ENCODE measurements around the gene NOB1.

Gene NOB1

GRCh38 chr16:69754469-69755310, at the start of gene NOB1:
NOB1 (minus strand) TSS chr16:69754926; CDS start chr16:69754910, 16 bp downstream.
- H3K4me2 ChIP-seq = peak within 1 kb of the TSS; percentile 82
- H3K27me3 ChIP-seq (ENCODE audit: insufficient read depth, low read depth) = no peaks in the 10 kb centered on the region
- H3K9ac ChIP-seq = peak within 1 kb of the TSS; percentile 93
- peaks cover 5% of the 10 kb centered on the region; the same call in 1 of the 2 replicates for H3K36me3 ChIP-seq (ENCODE audit: insufficient read depth)
- peaks cover 48% of the 10 kb centered on the region for H3K79me2 ChIP-seq (ENCODE audit: insufficient read depth, low read depth)
- no peaks in the 10 kb centered on the region for H4K20me1 ChIP-seq (ENCODE audit: insufficient read depth)
- TF ChIP-seq CTCF (conservative IDR thresholded peaks at IDR 0.05; ENCODE audit: low read depth, low read length) = peak; percentile 88
- H3K4me1 ChIP-seq (ENCODE audit: low read depth, poor library complexity, severe bottlenecking) = peaks cover 21% of the 10 kb centered on the region
- H3K27ac ChIP-seq = peak within 1 kb of the TSS; percentile 79
- H2AFZ ChIP-seq (ENCODE audit: low read depth) = peak within 1 kb of the TSS; percentile 68
- peak within 1 kb of the TSS; percentile 32 for H3K4me3 ChIP-seq (IDR thresholded peaks at IDR 0.05; ENCODE audit: insufficient read depth, low read depth, low read length)

- Histone ChIP-seq H3K4me2 (no peak overlapping the region), H3K9ac (no peak overlapping the region), H3K4me1 (ENCODE audit: low read depth, poor library complexity, severe bottlenecking) (no peaks in the 10 kb centered on the region), H4K20me1 (ENCODE audit: insufficient read depth) (no peaks in the 10 kb centered on the region), H3K27me3 (ENCODE audit: insufficient read depth, low read depth) (no peaks in the 10 kb centered on the region), H3K79me2 (ENCODE audit: insufficient read depth, low read depth) (no peaks in the 10 kb centered on the region), H3K36me3 (ENCODE audit: insufficient read depth) (no peaks in the 10 kb centered on the region; the same call in 1 of the 2 replicates), H2AFZ (ENCODE audit: low read depth) (no peak overlapping the region), H3K27ac (no peak overlapping the region), H3K4me3 (IDR thresholded peaks at IDR 0.05; ENCODE audit: insufficient read depth, low read depth, low read length) (no peak overlapping the region)
- no peak for TF ChIP-seq CTCF (conservative IDR thresholded peaks at IDR 0.05; ENCODE audit: low read depth, low read length)
Measured at GRCh38 chr16:69804297-69804696, 49.6 kb upstream of the NOB1 start.

GRCh38 chr16:69799611-69800031, 44.9 kb upstream of the NOB1 start:
- Histone ChIP-seq H3K27me3 (ENCODE audit: insufficient read depth, low read depth) (no peaks in the 10 kb centered on the region), H3K79me2 (ENCODE audit: insufficient read depth, low read depth) (no peaks in the 10 kb centered on the region), H3K36me3 (ENCODE audit: insufficient read depth) (no peaks in the 10 kb centered on the region; the same call in 1 of the 2 replicates), H3K4me1 (ENCODE audit: low read depth, poor library complexity, severe bottlenecking) (no peaks in the 10 kb centered on the region), H3K27ac (no peak overlapping the region), H2AFZ (ENCODE audit: low read depth) (no peak overlapping the region), H4K20me1 (ENCODE audit: insufficient read depth) (no peaks in the 10 kb centered on the region), H3K9ac (no peak overlapping the region), H3K4me3 (IDR thresholded peaks at IDR 0.05; ENCODE audit: insufficient read depth, low read depth, low read length) (no peak overlapping the region), H3K4me2 (no peak overlapping the region)
- TF ChIP-seq CTCF (conservative IDR thresholded peaks at IDR 0.05; ENCODE audit: low read depth, low read length) = no peak

- Histone ChIP-seq H3K27me3 (ENCODE audit: insufficient read depth, low read depth) (no peaks in the 10 kb centered on the region), H3K27ac (no peak overlapping the region), H2AFZ (ENCODE audit: low read depth) (no peak overlapping the region), H3K4me3 (IDR thresholded peaks at IDR 0.05; ENCODE audit: insufficient read depth, low read depth, low read length) (no peak overlapping the region), H3K4me1 (ENCODE audit: low read depth, poor library complexity, severe bottlenecking) (no peaks in the 10 kb centered on the region), H3K4me2 (no peak overlapping the region), H3K79me2 (ENCODE audit: insufficient read depth, low read depth) (no peaks in the 10 kb centered on the region), H3K36me3 (ENCODE audit: insufficient read depth) (no peaks in the 10 kb centered on the region; the same call in 1 of the 2 replicates), H3K9ac (no peak overlapping the region), H4K20me1 (ENCODE audit: insufficient read depth) (no peaks in the 10 kb centered on the region)
- TF ChIP-seq CTCF (conservative IDR thresholded peaks at IDR 0.05; ENCODE audit: low read depth, low read length) = no peak; the same call in 1 of the 2 replicates
Measured at GRCh38 chr16:69798466-69798865, 43.7 kb upstream of the NOB1 start.
